A549 (cell line): ENCODE measurements around the gene CTIF.

Source experiments
- CTCF ChIP-seq: fragments of >200 bp; sonication (Bioruptor Twin); formaldehyde crosslinking; IDR thresholded peaks from 3 replicates; pipeline ENCODE4 v1.5.1; 2016
- EP300 ChIP-seq, 2 experiments: fragments of >200 bp; sonication (Bioruptor Twin); formaldehyde crosslinking; IDR thresholded peaks; 2 replicates in 1 of 2; 3 replicates in 1 of 2; pipeline ENCODE4 v1.6.1; 2016 to 2017
- ESRRA ChIP-seq: fragments of 150-350 bp; IDR thresholded peaks from 2 replicates; pipeline ENCODE4 v1.6.1; 2014; ENCODE audit warnings: mild to moderate bottlenecking, low read length, borderline replicate concordance
- HOXB5 ChIP-seq: fragments of 250-450 bp; sonication (Bioruptor Pico); IDR thresholded peaks from 2 replicates; pipeline ENCODE4 v1.5.0; 2020; ENCODE audit warnings: mild to moderate bottlenecking, moderate library complexity
- JUNB ChIP-seq: fragments of >200 bp; sonication (Bioruptor Twin); formaldehyde crosslinking; IDR thresholded peaks from 2 replicates; pipeline ENCODE4 v1.6.1; 2016
- MAX ChIP-seq: IDR thresholded peaks from 2 replicates; pipeline ENCODE4 v1.6.1; 2012
- NR3C1 ChIP-seq: fragments of >200 bp; sonication (Bioruptor Twin); formaldehyde crosslinking; IDR thresholded peaks from 3 replicates; pipeline ENCODE4 v1.6.1; 2017
- POLR2A ChIP-seq: IDR thresholded peaks from 2 replicates; pipeline ENCODE4 v1.6.1; 2012; ENCODE audit warnings: mild to moderate bottlenecking, low read length
- RAD21 ChIP-seq, 2 experiments: fragments of >200 bp in 1 of 2; sonication (Bioruptor Twin) in 1 of 2; formaldehyde crosslinking in 1 of 2; IDR thresholded peaks in 1 of 2; conservative IDR thresholded peaks in 1 of 2; 2 replicates in 1 of 2; 3 replicates in 1 of 2; pipeline ENCODE4 v1.6.1; 2012 to 2018; ENCODE audit warnings: inconsistent platforms in 1 of 2
- SMC3 ChIP-seq: fragments of >200 bp; sonication (Bioruptor Twin); formaldehyde crosslinking; IDR thresholded peaks from 3 replicates; pipeline ENCODE4 v1.6.1; 2018; ENCODE audit warnings: inconsistent platforms
- ZNF302 ChIP-seq: fragments of 250-450 bp; sonication (Bioruptor Pico); IDR thresholded peaks from 2 replicates; pipeline ENCODE4 v1.9.0; 2021; ENCODE audit warnings: inconsistent platforms, mild to moderate bottlenecking, moderate library complexity
- TF ChIP-seq, protein P1 (sequence below): IDR thresholded peaks from 2 replicates; pipeline ENCODE4 v1.6.1; 2012; ENCODE audit warnings: low read depth, borderline replicate concordance

GRCh38 chr18:48874233-48874632, 335.4 kb downstream of the CTIF start:
- TF ChIP-seq JUNB (no peak), HOXB5 (no peak), CTCF (no peak), NR3C1 (no peak), ESRRA (no peak), MAX (no peak), RAD21 (conservative IDR thresholded peaks at IDR 0.05 in 1 of 2, IDR thresholded peaks at IDR 0.05 in 1 of 2) (no peak), POLR2A (no peak), ZNF302 (CRISPR knock-in tag) (no peak), SMC3 (no peak), EP300 (IDR thresholded peaks at IDR 0.05) (no peak)
- TF ChIP-seq, protein P1, sequence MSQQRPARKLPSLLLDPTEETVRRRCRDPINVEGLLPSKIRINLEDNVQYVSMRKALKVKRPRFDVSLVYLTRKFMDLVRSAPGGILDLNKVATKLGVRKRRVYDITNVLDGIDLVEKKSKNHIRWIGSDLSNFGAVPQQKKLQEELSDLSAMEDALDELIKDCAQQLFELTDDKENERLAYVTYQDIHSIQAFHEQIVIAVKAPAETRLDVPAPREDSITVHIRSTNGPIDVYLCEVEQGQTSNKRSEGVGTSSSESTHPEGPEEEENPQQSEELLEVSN: no peak
